NK-92 treated with Interleukin-12 subunit alpha and Interleukin-12 subunit beta, amount 100 ng/mL, for 24 hours (cell line): ENCODE measurements around the gene ARL5C.
A peak's percentile ranks its signal among the peaks of the same experiment; 100 is the strongest.

Experiments used
- DNase-seq: peaks from one replicate; lab custom pipeline; 2025; lab: John Stamatoyannopoulos, UW

The ARL5C gene

GRCh38 chr17:39165841-39166349 is at the start of gene ARL5C:
Gene ARL5C, minus strand, starts transcription at chr17:39166161. Its CDS starts 401 bp downstream, at chr17:39165760.
- no peak for DNase-seq

DNA sequence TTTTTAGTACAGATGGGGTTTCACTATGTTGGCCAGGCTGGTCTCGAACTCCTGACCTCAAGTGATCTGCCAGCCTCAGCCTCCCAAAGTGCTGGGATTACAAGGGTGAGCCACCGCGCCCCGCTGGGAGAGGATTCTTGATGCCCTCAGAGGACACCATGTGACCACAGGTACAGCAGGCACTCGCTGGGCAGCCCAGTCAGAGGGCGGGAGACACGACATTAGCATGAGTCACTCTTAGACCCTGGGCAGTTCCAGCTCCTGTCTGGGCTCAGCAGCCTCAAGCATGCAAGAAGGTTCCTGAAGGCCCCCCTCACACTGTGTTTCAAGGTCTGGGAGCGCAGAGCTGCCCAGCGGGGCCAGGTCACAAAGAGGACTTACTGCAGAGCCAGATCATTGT is 47.9 kb upstream of the ARL5C start:
- DNase-seq: no peak

DNA sequence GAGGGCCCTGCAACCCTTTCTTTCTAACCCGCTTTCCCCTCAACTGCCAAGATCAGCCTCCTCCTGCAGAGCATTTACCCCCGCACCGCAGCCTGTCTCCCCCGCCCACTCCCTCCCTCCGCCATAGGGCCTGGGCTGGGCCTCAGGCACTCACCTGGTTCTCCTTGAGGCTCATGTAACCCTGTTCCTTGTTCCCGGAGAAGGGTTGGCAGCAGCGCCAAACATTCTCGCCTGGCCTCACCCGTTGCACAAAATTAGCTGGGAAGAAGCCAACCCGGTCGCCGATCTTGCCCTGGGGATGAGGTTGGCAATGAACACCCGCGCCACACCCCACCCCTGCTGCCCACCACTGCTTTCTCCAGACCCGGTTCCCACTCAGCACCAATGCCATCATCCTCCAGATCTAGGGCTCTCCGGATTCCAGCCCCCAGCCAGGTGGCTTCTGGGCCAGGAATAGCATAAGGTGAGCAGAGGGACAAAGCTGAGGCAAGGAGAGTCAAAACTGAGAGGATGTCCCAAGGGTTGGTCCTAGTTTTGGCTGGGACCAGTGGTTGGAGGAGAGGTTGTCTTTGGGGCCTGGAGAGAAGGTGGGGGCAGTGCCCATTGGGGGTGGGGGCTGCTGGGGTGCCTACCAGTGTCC is 47.0 kb upstream of the ARL5C start:
- DNase-seq: no peak

GRCh38 chr17:39212195-39212810 is 46.3 kb upstream of the ARL5C start:
- no peak for DNase-seq

DNA sequence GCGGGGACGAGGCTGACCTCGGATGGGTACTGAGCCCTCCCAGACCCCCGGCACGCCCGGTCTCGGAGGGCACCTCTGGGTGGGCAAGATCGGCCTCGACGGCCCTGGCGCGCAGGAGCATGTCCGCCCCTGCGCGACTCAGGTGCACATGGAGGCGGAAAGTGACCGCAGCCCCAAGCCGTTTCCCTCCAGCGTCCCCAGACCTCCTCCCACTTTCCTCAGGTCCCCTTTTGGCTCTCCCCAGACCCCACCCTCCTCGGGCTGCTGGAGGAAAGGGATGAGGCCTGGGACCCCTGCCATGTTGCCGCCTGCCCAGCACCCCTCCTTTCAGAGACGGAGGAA is 44.1 kb upstream of the ARL5C start:
- no peak for DNase-seq

- no peak for DNase-seq
Measured at GRCh38 chr17:39209317-39210092, 43.5 kb upstream of the ARL5C start.

- no peak for DNase-seq
Measured at GRCh38 chr17:39208893-39209292, 42.9 kb upstream of the ARL5C start.

GRCh38 chr17:39208136-39208535 is 42.2 kb upstream of the ARL5C start:
- no peak for DNase-seq

DNA sequence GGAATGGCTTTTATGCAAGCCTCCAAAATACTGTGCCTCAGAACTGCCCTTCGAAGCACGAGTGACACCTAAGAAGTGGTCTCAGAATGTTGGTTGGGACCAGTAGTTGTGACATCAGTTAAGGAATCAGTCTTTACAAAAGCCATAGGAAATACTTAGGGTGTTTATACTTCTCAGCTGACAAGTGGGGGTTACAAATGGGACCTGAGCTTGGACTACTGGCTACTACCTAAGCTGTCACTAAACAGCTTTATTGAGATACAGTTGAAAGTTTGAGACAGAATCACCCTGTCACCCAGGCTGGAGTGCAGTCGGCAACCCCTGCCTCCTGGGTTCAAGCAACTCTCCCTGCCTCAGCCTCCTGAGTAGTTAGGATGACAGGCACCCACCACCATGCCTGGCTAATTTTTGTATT is 39.2 kb upstream of the ARL5C start:
- no peak for DNase-seq

GRCh38 chr17:39204245-39204644 is 38.3 kb upstream of the ARL5C start:
- DNase-seq: no peak

DNA sequence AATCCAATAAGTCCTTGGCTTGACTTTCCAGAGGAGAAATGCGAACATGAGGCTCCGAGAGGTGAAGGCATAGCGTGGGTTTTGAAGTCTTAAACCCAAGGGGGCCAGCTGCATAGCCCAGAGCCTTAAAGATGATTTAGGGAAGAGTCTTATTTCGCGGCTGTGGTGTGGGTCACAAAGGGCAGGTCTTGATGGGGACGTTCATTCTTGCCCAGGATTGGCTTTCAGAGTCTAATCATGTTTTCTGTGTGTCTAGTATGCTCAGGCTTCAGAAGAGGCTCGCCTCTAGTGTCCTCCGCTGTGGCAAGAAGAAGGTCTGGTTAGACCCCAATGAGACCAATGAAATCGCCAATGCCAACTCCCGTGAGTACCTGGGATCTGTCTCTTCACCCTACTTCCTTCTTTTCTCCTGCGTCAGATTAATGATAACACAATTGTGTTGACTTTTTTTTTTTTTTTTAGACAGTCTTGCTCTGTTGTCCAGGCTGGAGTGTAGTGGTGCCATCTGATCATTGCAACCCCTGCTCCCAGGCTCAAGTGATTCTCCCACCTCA is 35.1 kb upstream of the ARL5C start:
- DNase-seq: no peak

GRCh38 chr17:39200070-39200879 is 34.3 kb upstream of the ARL5C start, which contains the start of gene RPL19:
Gene RPL19, plus strand, starts transcription at chr17:39200283. Its CDS starts 62 bp downstream, at chr17:39200345.
- peak; percentile 67 for DNase-seq

DNA sequence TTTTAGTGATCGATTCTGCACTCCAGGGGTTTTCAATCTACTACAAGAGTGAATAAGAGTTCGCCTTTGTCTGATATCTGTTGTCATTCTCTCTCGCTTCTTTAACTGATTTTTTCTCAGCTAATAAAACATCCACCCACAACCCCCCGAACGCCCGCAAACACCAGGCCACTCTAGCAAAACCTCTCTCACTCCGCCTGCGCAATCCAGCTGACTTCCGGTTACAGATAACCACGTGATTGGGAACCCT is 33.8 kb upstream of the ARL5C start:
- peak; percentile 83 for DNase-seq

GRCh38 chr17:39198186-39198566 is 32.2 kb upstream of the ARL5C start:
- DNase-seq: no peak

DNA sequence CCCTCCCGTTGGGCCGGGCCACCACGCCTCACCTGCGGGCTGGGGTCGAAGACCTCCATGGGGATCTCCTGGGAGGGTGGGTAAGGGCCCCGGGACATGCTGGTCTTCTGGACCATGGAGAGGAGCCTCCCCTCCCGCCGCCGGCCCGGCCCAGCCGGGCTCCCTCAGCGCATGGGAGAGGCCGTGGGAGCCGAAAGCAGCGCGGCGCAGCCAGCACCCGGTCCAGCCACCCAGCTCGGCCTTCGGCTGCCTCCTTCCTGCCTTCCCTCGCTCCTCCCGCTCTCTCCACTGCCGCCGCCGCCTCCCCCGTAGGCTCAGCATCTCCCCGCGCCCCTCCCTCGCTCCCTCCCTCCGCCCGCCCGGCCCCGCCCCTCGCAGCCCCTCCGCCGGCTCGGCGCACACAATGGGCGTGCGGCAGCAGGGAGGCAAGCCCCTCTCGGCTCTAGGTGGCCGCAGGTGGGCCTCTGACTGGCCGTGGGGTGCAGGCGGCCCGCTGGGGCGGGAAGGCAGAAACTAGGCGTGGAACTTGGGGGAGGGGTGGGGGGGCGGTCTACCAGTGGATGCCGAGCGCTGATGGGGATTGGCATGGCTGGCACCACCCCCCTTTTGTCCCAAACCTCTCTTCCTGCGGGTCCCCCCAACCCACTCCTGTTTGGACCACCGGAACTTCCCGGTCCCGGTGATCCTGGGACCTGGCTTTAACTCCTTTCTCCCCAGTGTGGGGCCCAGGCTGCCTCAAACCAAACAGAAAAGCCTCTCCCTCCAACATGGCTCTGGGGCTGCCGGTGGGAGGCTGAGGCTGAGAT is 31.6 kb upstream of the ARL5C start, which contains the start of gene CACNB1:
TSS of gene CACNB1 (minus strand) at position 290 of the 806 bp plus-strand sequence. CDS start at position 116, 174 bp downstream.
- peak; percentile 67 for DNase-seq

DNA sequence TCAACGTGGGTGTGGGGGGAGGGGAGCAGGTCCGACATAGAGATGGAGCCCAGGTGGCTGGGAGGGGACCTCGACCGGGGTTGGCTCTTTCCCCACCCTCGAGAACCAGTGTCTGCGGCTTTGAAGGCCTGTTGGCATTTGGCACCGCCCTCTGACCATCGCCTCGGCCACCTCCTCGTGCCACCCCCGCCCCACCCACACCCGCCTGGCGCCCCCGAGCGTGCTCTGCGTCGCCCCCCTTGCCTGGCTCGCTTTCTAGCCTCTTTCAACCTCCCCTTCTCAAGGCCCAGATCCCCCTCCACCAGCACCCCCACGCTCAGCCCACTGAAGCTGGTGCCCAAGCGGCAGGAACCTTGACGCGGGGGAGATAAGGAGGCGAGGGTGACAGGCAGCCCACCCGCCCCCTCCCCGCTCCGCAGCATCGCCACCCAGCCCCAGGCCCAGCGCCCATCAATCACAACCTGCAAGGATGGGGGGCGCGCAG is 30.9 kb upstream of the ARL5C start:
- peak; percentile 56 for DNase-seq

DNA sequence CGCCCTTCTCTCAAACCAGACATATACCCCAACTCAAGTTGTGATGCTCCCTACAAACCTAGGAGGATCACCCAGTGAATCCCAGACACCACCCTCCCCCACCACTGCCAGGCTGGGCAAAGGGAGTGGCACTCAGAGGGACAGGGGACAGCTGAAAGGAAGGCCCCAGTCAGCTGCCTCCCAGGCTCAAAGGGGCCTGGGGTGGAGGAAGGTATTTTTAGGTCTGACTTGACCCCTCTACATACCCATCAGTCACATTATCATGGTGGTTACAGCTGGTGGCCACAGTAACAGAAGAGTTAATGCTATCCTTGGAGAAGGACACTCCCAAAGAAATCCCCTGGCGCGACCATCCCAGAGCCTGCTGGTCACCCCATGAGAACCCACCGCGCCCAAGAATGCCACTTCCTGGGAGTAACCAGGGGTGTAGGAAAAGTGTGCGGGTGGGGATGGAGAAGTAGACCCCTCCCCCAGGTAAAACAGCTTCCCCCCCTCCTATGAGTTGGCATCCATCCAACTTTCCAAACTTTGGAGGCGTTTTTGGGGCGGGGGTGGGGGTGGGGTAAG is 30.4 kb upstream of the ARL5C start:
- no peak for DNase-seq

- no peak for DNase-seq
Measured at GRCh38 chr17:39195568-39196160, 29.7 kb upstream of the ARL5C start.

DNA sequence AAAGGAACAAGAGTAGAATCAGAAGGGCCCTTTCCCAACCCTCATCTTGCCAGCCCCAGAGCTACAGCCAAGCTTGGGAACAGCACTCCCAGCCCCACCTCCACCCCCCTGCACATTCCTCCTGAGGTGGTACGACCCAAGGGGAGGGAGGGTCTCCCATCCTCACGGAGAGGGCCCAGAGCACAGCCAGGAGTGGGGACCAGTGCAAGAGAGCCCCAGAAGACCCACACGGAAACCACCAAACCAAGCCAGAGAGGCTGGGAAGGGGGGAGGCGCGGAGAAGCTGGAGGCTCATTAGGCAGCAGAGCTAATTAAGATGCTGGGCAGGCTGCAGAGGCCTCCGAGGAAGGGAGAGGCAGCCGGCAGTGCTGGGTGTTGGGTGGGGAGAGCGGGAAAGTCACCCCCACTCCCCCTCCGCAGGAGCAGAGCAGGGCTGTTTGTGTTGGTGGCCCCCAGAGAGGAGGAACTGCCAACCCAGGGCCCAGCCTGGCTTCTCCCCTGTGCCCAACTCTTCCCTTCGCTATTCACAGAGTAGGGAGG is 29.1 kb upstream of the ARL5C start:
- DNase-seq: no peak
